T-cell (primary cell): Measurements from ENCODE around the gene MAGI3. TPM values are rescaled to one million over a fixed set of nuclear protein-coding genes. Genes with fewer than 3 reads are reported as not detected.
A peak's percentile ranks its signal among the peaks of the same experiment; 100 is the strongest.

Experiments
- ATAC-seq, 4 experiments: fragments of 200-7000 bp in 3 of 4; fragments of 150-1000 bp in 1 of 4; cut with Tn5 transposase; replicated peaks in 1 of 4; 1 replicate in 3 of 4; 2 replicates in 1 of 4; pipeline ENCODE4 v1.10.0; 2021; ENCODE audit warnings: moderate library complexity in 3 of 4, mild to moderate bottlenecking in 2 of 4, moderate number of reproducible peaks in 1 of 4
- CTCF ChIA-PET, 2 donors: fragments of 300-600 bp; sonication (Branson Sonifier 250); formaldehyde crosslinking; loops; one replicate each; lab custom pipeline; 2022; ENCODE audit warnings: antibody characterized with exemption in 2 of 2; lab: Charles Lee
- POLR2A ChIA-PET, 2 donors: fragments of 300-600 bp; sonication (Branson Sonifier 250); formaldehyde crosslinking; loops; one replicate each; lab custom pipeline; 2022; ENCODE audit warnings: antibody characterized with exemption in 2 of 2; lab: Charles Lee
- DNase-seq, 35 experiments: peaks; one replicate each; pipeline versions ENCODE4 v3.0.0 to v3.0.0-alpha.2; 2013 to 2023
- H3K27ac ChIP-seq: one replicate; pipeline ENCODE4 v1.5.1; 2013; ENCODE audit warnings: low read length
- H3K27me3 ChIP-seq, 2 experiments: replicated peaks in 1 of 2; 1 replicate in 1 of 2; 2 replicates in 1 of 2; pipeline versions ENCODE4 v1.6.1 to v1.7.0; 2013; ENCODE audit warnings: low read length in 1 of 2, mixed read lengths in 1 of 2; ENCODE audit not compliant: control insufficient read depth in 2 of 2, insufficient read depth in 2 of 2; ENCODE audit errors: extremely low read depth in 1 of 2
- H3K36me3 ChIP-seq, 2 donors: 1 replicate in 1 of 2; 2 replicates in 1 of 2; pipeline versions ENCODE4 v1.6.1 to v1.7.0; 2013; ENCODE audit warnings: low read length in 1 of 2; ENCODE audit not compliant: control insufficient read depth in 2 of 2, insufficient read depth in 1 of 2; ENCODE audit errors: extremely low read depth in 1 of 2
- H3K4me1 ChIP-seq, 2 experiments: 1 replicate in 1 of 2; 2 replicates in 1 of 2; pipeline versions ENCODE4 v1.6.1 to v1.7.0; 2013; ENCODE audit warnings: low read length in 2 of 2, mixed read lengths in 1 of 2; ENCODE audit not compliant: insufficient read depth in 2 of 2, control insufficient read depth in 1 of 2; ENCODE audit errors: extremely low read depth in 1 of 2
- H3K4me3 ChIP-seq, 2 donors: 1 replicate in 1 of 2; 2 replicates in 1 of 2; pipeline versions ENCODE4 v1.5.1 to v1.7.0; 2013; ENCODE audit warnings: mild to moderate bottlenecking in 2 of 2, low read length in 1 of 2, moderate library complexity in 1 of 2; ENCODE audit not compliant: control insufficient read depth in 1 of 2; ENCODE audit errors: extremely low read depth in 1 of 2
- H3K9me3 ChIP-seq: 2 replicates; pipeline ENCODE4 v1.7.0; 2013
- H3K27ac Mint-ChIP-seq, 2 donors: one replicate each; pipeline ENCODE4 v1.8.0; 2020 to 2021; ENCODE audit warnings: mild to moderate bottlenecking in 2 of 2, mixed read lengths in 2 of 2
- H3K27me3 Mint-ChIP-seq, 2 donors: one replicate each; pipeline ENCODE4 v1.8.0; 2021 to 2022; ENCODE audit warnings: mixed read lengths in 2 of 2
- H3K36me3 Mint-ChIP-seq: one replicate; pipeline ENCODE4 v1.8.0; 2021; ENCODE audit warnings: mixed read lengths
- H3K4me1 Mint-ChIP-seq, 3 donors: one replicate each; pipeline ENCODE4 v1.8.0; 2020 to 2022; ENCODE audit warnings: mixed read lengths in 3 of 3, mild to moderate bottlenecking in 1 of 3
- H3K4me3 Mint-ChIP-seq, 3 donors: one replicate each; pipeline ENCODE4 v1.8.0; 2020 to 2022; ENCODE audit warnings: mild to moderate bottlenecking in 3 of 3, mixed read lengths in 3 of 3, moderate library complexity in 3 of 3
- H3K9me3 Mint-ChIP-seq, 3 donors: one replicate each; pipeline ENCODE4 v1.8.0; 2020 to 2022; ENCODE audit warnings: mixed read lengths in 3 of 3
- WGBS: methylation state at CpG from one replicate; pipeline ENCODE4 v1.1.5; 2013; ENCODE audit warnings: missing lambda C conversion rate; ENCODE audit not compliant: insufficient coverage; 5-methylcytosine and 5-hydroxymethylcytosine counted together
- total RNA-seq, 35 experiments: library from RNA in 6 of 35; stranded (reverse) in 6 of 35; fragments of 120-200 nt in 1 of 35; gene quantifications; one replicate each; pipeline versions ENCODE4 v1.2.1 to v1.2.4 and lab custom pipeline; 2013 to 2026

MAGI3 gene
- total RNA-seq, 5 donors from 2014 or later (not counting 1 experiment from before 2014, with no cell fraction given) = 4.5 to 8.1 (median 5.6) TPM

- Mint-ChIP-seq H3K4me1 (no peaks in the 10 kb centered on the region), H3K9me3 (no peaks in the 10 kb centered on the region), H3K27me3 (no peaks in the 10 kb centered on the region), H3K27ac (no peak overlapping the region), H3K4me3 (no peak overlapping the region), H3K36me3 (peaks cover 8% of the 10 kb centered on the region)
- no peak overlapping the region for H3K4me3 ChIP-seq
- no peaks in the 10 kb centered on the region for H3K9me3 ChIP-seq
- no peaks in the 10 kb centered on the region for H3K36me3 ChIP-seq
- DNase-seq = no peak
- WGBS = 83% methylated on average over 2 of the region's 7 CpGs
- no peaks in the 10 kb centered on the region for H3K4me1 ChIP-seq
- no peak overlapping the region for H3K27ac ChIP-seq
- ATAC-seq = no peak
- ChIA-PET CTCF (interaction anchor here in 1 of 2 donors (1.3 kb wide), 1 partner anchor 547 kb away, joined by 4 read pairs; no protein-coding TSS in a partner anchor), POLR2A (no interaction called here)
- H3K27me3 ChIP-seq = no peaks in the 10 kb centered on the region
Observed at GRCh38 chr1:113681596-113682337, 291.5 kb downstream of the MAGI3 start.

- CTCF ChIA-PET = no interaction called here
- H3K27ac Mint-ChIP-seq = peak overlapping the region in 1 of 2 donors; percentile 2
Observed at GRCh38 chr1:113683384-113684152, 293.3 kb downstream of the MAGI3 start.

GRCh38 chr1:113684153-113684541 is 293.8 kb downstream of the MAGI3 start:
- no peaks in the 10 kb centered on the region for H3K9me3 ChIP-seq
- H3K4me1 Mint-ChIP-seq = no peaks in the 10 kb centered on the region
- ATAC-seq (no peak), DNase-seq (no peak)
- no peak overlapping the region for H3K4me3 Mint-ChIP-seq
- H3K27ac ChIP-seq = no peak overlapping the region
- no peaks in the 10 kb centered on the region for H3K27me3 ChIP-seq
- no CpG with 5 or more reads among the region's 6 CpGs for WGBS
- H3K27ac Mint-ChIP-seq = no peak overlapping the region
- H3K9me3 Mint-ChIP-seq = no peaks in the 10 kb centered on the region
- ChIA-PET CTCF (interaction anchor here in 1 of 2 donors (0.5 kb wide), 1 partner anchor 683 kb away, joined by 9 read pairs; no protein-coding TSS in a partner anchor), POLR2A (no interaction called here)
- H3K36me3 ChIP-seq = no peaks in the 10 kb centered on the region
- peaks cover 8% of the 10 kb centered on the region for H3K36me3 Mint-ChIP-seq
- H3K4me3 ChIP-seq = no peak overlapping the region
- H3K4me1 ChIP-seq = no peaks in the 10 kb centered on the region
- H3K27me3 Mint-ChIP-seq = no peaks in the 10 kb centered on the region

More at GRCh38 chr1:113683384-113684152, 293.3 kb downstream of the MAGI3 start:
- no peaks in the 10 kb centered on the region for H3K36me3 ChIP-seq
- H3K27ac ChIP-seq = no peak overlapping the region
- no peaks in the 10 kb centered on the region for H3K9me3 Mint-ChIP-seq
- H3K4me3 Mint-ChIP-seq = no peak overlapping the region
- H3K4me3 ChIP-seq = no peak overlapping the region
- no peaks in the 10 kb centered on the region for H3K4me1 ChIP-seq
- DNase-seq = no peak
- ATAC-seq = no peak
- no peaks in the 10 kb centered on the region for H3K9me3 ChIP-seq
- 79% methylated on average over 6 of the region's 8 CpGs for WGBS
- peaks cover 8% of the 10 kb centered on the region for H3K36me3 Mint-ChIP-seq
- no peaks in the 10 kb centered on the region for H3K27me3 Mint-ChIP-seq
- H3K4me1 Mint-ChIP-seq = no peaks in the 10 kb centered on the region
- no peaks in the 10 kb centered on the region for H3K27me3 ChIP-seq
- POLR2A ChIA-PET = interaction anchor here in 1 of 2 donors (0.6 kb wide), 1 partner anchor 987 kb away, joined by 3 read pairs; no protein-coding TSS in a partner anchor

GRCh38 chr1:113686891-113687618 is 296.7 kb downstream of the MAGI3 start:
- POLR2A ChIA-PET = interaction anchor here in 1 of 2 donors (0.6 kb wide), 1 partner anchor 616 kb away, joined by 5 read pairs; no protein-coding TSS in a partner anchor
- Mint-ChIP-seq H3K4me1 (no peaks in the 10 kb centered on the region), H3K4me3 (no peak overlapping the region), H3K36me3 (peaks cover 20% of the 10 kb centered on the region), H3K27me3 (no peaks in the 10 kb centered on the region), H3K9me3 (peaks cover 0 to 4% (median 0%) of the 10 kb centered on the region in 3 donors), H3K27ac (no peak overlapping the region)
- ATAC-seq (no peak), DNase-seq (no peak)
- CTCF ChIA-PET = interaction anchor here (0.6 to 0.7 kb wide), 3 partner anchors 13 to 111 kb away, joined by 3 to 4 read pairs (median 3); no protein-coding TSS in a partner anchor
- Histone ChIP-seq H3K9me3 (no peaks in the 10 kb centered on the region), H3K27me3 (no peaks in the 10 kb centered on the region), H3K4me1 (no peaks in the 10 kb centered on the region), H3K36me3 (no peaks in the 10 kb centered on the region), H3K4me3 (no peak overlapping the region), H3K27ac (no peak overlapping the region)
- WGBS = no CpG with 5 or more reads among the region's 3 CpGs

GRCh38 chr1:113691184-113691583 is 300.9 kb downstream of the MAGI3 start:
- no peak overlapping the region for H3K4me3 ChIP-seq
- Mint-ChIP-seq H3K4me3 (no peak overlapping the region), H3K36me3 (peaks cover 37% of the 10 kb centered on the region), H3K4me1 (no peaks in the 10 kb centered on the region), H3K9me3 (peaks cover 14 to 31% (median 15%) of the 10 kb centered on the region in 3 donors), H3K27ac (no peak overlapping the region), H3K27me3 (no peaks in the 10 kb centered on the region)
- 67% methylated on average over 1 of the region's 2 CpGs for WGBS
- ATAC-seq (no peak), DNase-seq (no peak)
- no peak overlapping the region for H3K27ac ChIP-seq
- H3K36me3 ChIP-seq = no peaks in the 10 kb centered on the region
- no peaks in the 10 kb centered on the region for H3K9me3 ChIP-seq
- H3K4me1 ChIP-seq = no peaks in the 10 kb centered on the region
- CTCF ChIA-PET = no interaction called here
- POLR2A ChIA-PET = no interaction called here
- H3K27me3 ChIP-seq = no peaks in the 10 kb centered on the region

- H3K4me1 ChIP-seq = no peaks in the 10 kb centered on the region
- H3K27ac Mint-ChIP-seq = no peak overlapping the region
- H3K9me3 Mint-ChIP-seq = peaks cover 14 to 31% (median 15%) of the 10 kb centered on the region in 3 donors
- no peak for ATAC-seq
- no peaks in the 10 kb centered on the region for H3K27me3 Mint-ChIP-seq
- no peak overlapping the region for H3K4me3 Mint-ChIP-seq
- H3K9me3 ChIP-seq = no peaks in the 10 kb centered on the region
- DNase-seq = no peak
- no peak overlapping the region for H3K27ac ChIP-seq
- no peaks in the 10 kb centered on the region for H3K27me3 ChIP-seq
- no peaks in the 10 kb centered on the region for H3K4me1 Mint-ChIP-seq
- WGBS = no CpG with 5 or more reads among the region's 2 CpGs
- POLR2A ChIA-PET = no interaction called here
- H3K36me3 ChIP-seq = no peaks in the 10 kb centered on the region
- H3K4me3 ChIP-seq = no peak overlapping the region
- CTCF ChIA-PET = no interaction called here
- H3K36me3 Mint-ChIP-seq = peaks cover 41% of the 10 kb centered on the region
Observed at GRCh38 chr1:113692342-113692741, 302.0 kb downstream of the MAGI3 start.
